ENCODE data around the gene POLR3GL. TPM values are rescaled to one million over a fixed set of nuclear protein-coding genes. Genes with fewer than 3 reads are reported as not detected.

The POLR3GL gene
- total RNA-seq, 1 experiment from 2014 or later: 2.9 TPM

DNA sequence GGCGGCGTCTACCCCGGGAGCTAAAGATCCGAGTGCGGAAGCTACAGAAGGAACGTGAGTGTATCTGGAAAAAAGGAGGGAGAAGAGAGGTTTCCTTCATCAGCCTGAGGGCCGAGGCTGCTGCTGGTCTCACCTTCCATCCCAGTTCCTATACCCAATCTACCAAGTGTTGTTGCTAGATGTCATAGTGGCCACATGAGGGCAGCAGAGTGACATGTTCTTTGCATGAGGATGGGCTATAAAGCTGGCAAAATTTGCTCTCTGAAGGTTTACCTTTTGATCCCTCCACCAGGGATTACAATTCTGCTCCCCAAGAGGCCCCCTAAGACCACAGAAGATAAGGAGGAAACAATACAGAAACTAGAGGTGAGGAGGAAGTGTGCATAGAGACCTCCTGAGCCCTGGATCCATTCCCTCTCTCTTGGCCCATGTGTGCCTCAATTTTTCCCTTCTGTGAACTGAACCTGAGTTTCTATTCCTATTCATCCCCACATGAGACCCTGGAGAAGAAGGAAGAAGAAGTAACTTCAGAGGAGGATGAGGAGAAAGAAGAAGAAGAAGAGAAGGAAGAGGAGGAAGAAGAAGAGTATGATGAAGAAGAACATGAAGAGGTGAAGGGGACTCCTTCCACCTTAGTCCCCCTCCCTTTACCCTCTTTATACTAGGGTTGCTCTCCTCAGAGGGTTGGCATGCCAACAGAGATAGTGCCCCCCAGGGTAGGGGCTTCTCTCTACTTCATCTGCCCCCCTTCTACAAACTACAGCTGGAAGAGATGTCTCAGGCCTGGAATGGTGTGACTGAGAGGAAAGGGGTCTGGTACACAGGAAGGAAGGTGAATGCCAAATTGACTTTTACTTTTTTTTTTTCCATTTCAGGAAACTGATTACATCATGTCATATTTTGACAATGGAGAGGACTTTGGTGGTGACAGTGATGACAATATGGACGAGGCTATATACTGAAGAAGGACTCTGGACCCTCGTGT, 13.3 kb downstream of the POLR3GL start:
- Mint-ChIP-seq H3K4me3 (ENCODE audit: unreplicated experiment) (no peak overlapping the region), H3K4me1 (ENCODE audit: low read depth, unreplicated experiment) (no peaks in the 10 kb centered on the region), H3K36me3 (ENCODE audit: insufficient read depth, unreplicated experiment) (no peaks in the 10 kb centered on the region), H3K27me3 (ENCODE audit: insufficient read depth, unreplicated experiment) (no peaks in the 10 kb centered on the region), H3K27ac (ENCODE audit: unreplicated experiment) (no peak overlapping the region), H3K9me3 (ENCODE audit: unreplicated experiment) (no peaks in the 10 kb centered on the region)
- TF ChIP-seq, protein P1, sequence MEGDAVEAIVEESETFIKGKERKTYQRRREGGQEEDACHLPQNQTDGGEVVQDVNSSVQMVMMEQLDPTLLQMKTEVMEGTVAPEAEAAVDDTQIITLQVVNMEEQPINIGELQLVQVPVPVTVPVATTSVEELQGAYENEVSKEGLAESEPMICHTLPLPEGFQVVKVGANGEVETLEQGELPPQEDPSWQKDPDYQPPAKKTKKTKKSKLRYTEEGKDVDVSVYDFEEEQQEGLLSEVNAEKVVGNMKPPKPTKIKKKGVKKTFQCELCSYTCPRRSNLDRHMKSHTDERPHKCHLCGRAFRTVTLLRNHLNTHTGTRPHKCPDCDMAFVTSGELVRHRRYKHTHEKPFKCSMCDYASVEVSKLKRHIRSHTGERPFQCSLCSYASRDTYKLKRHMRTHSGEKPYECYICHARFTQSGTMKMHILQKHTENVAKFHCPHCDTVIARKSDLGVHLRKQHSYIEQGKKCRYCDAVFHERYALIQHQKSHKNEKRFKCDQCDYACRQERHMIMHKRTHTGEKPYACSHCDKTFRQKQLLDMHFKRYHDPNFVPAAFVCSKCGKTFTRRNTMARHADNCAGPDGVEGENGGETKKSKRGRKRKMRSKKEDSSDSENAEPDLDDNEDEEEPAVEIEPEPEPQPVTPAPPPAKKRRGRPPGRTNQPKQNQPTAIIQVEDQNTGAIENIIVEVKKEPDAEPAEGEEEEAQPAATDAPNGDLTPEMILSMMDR (IDR thresholded peaks at IDR 0.05; ENCODE audit: insufficient read depth in 1 of 2, low read depth in 1 of 2, low read length in 1 of 2, severe bottlenecking in 1 of 2, unreplicated experiment in 1 of 2): peak; percentile 86 to 87
- DNase-seq: peak; percentile 68 to 77
- Histone ChIP-seq H3K4me1 (peaks cover 32% of the 10 kb centered on the region), H3K27me3 (replicated peaks; ENCODE audit: control insufficient read depth, insufficient read depth, low read length) (no peaks in the 10 kb centered on the region), H3K36me3 (ENCODE audit: control insufficient read depth, insufficient read depth, low read length) (no peaks in the 10 kb centered on the region), H3K9me3 (no peaks in the 10 kb centered on the region), H3K4me3 (ENCODE audit: low read depth, low read length) (no peak overlapping the region)
- ChIA-PET POLR2A (interaction anchor here (0.6 to 1.9 kb wide), 3 partner anchors 13 to 32 kb away, joined by 4 to 8 read pairs (median 7); partner anchors contain the start of genes ANKRD34A and POLR3GL), CTCF (interaction anchor here (0.6 to 3.1 kb wide), 12 partner anchors 14 to 118 kb away, joined by 3 to 22 read pairs (median 6); partner anchors contain the start of genes ANKRD34A, LIX1L, PEX11B and PIAS3)
- intact Hi-C loops (cut with micrococcal nuclease; ENCODE audit: unreplicated experiment): loop anchor here (1.0 to 5.0 kb wide), 4 partner anchors 30 to 85 kb away; partner anchors contain the start of gene RBM8A
- BruUV-seq (replicated peaks): no TSS peak

DNA sequence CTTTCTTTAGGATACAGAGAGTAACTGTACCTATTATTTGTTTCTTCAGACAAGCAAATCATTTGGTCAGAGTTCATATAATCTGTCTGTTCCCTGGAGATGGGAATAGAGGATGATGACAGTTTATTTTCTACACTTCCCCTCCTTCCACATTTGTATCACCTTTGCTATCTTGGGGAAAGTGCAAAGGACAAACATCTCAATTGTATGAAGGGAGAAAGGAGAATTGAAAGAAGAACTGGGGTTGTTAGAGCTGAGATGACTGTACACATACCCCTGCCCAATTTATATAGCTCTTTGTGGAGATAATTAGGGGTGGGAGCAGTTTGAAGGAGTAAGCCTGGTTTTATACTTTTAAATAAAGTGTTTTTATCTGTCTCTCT, 14.0 kb downstream of the POLR3GL start:
- Histone ChIP-seq H3K4me1 (peaks cover 32% of the 10 kb centered on the region), H3K9me3 (no peaks in the 10 kb centered on the region), H3K27me3 (replicated peaks; ENCODE audit: control insufficient read depth, insufficient read depth, low read length) (no peaks in the 10 kb centered on the region), H3K4me3 (ENCODE audit: low read depth, low read length) (no peak overlapping the region), H3K36me3 (ENCODE audit: control insufficient read depth, insufficient read depth, low read length) (no peaks in the 10 kb centered on the region)
- no peak overlapping the region for H3K27ac Mint-ChIP-seq (ENCODE audit: unreplicated experiment)
- ChIA-PET CTCF (interaction anchor here (0.8 to 3.1 kb wide), 5 partner anchors 14 to 87 kb away, joined by 3 to 18 read pairs (median 6); partner anchors contain the start of genes ANKRD34A, LIX1L and POLR3GL), POLR2A (interaction anchor here (0.6 to 1.9 kb wide), 2 partner anchors 14 to 31 kb away, joined by 7 to 8 read pairs; partner anchors contain the start of genes ANKRD34A and POLR3GL)
- H3K4me3 Mint-ChIP-seq (ENCODE audit: unreplicated experiment): no peak overlapping the region
- TF ChIP-seq, protein P1 (IDR thresholded peaks at IDR 0.05; ENCODE audit: insufficient read depth in 1 of 2, low read depth in 1 of 2, low read length in 1 of 2, severe bottlenecking in 1 of 2, unreplicated experiment in 1 of 2): no peak
- intact Hi-C loops (cut with micrococcal nuclease; ENCODE audit: unreplicated experiment): loop anchor here (5.0 kb wide), 1 partner anchor 51 kb away; the partner anchor contains the start of gene RBM8A
- no peaks in the 10 kb centered on the region for H3K9me3 Mint-ChIP-seq (ENCODE audit: unreplicated experiment)
- H3K4me1 Mint-ChIP-seq (ENCODE audit: low read depth, unreplicated experiment): no peaks in the 10 kb centered on the region
- no peaks in the 10 kb centered on the region for H3K36me3 Mint-ChIP-seq (ENCODE audit: insufficient read depth, unreplicated experiment)
- no peaks in the 10 kb centered on the region for H3K27me3 Mint-ChIP-seq (ENCODE audit: insufficient read depth, unreplicated experiment)
- BruUV-seq (replicated peaks): no TSS peak
- DNase-seq: no peak
